HG02943 (cell line): Measurements from ENCODE around the gene DHRS12.
"Not testable (repeated sequence)": the region's sequence is repeated elsewhere in the genome, so short reads cannot be mapped to it uniquely, and the experiment has no call there.

Experiments used
- ATAC-seq: cut with Tn5 transposase; IDR thresholded peaks from one replicate; pipeline ENCODE4 v1.9.1; 2021; ENCODE audit warnings: mild to moderate bottlenecking, low read depth, moderate library complexity; ENCODE audit not compliant: unreplicated experiment

Gene DHRS12

DNA sequence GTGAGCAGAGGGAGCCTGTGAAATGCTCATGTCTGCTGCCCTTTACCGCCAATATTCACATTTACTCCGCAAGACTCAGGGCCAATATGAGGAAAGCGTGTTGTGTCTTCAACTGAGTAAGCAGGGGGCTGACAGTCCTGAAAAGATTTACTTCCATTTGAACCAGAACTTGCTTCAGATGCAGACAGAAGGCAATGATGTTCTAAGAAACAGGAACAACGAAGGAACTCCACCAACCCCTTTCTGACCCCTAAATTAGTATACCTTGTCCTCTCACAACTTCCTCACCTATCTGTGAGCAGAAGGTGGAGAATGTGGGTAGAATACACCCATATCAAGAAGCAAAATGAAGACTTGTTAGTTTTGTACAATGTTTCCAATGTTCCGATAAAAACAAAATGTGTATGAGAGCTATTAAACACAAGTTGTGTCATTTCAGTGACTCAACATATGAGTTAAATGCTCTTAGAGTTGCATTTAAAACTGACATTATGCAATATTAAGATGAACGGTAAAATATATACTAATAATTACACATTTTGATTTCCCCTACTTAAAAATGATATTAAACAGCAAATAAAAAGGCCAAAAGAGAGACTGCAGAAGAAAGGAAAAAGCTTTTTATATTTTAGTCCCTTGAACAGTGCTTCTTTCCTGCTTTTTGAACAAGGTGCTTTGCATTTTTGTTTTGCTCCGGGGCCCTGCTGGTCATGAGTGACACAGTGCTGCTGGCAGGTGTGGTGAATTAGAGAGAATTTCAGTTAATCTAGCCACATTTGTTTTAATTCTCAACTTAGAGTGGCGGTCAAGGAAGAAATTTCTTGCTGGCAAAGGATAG, 25.0 kb upstream of the DHRS12 start:
- ATAC-seq: no peak

DNA sequence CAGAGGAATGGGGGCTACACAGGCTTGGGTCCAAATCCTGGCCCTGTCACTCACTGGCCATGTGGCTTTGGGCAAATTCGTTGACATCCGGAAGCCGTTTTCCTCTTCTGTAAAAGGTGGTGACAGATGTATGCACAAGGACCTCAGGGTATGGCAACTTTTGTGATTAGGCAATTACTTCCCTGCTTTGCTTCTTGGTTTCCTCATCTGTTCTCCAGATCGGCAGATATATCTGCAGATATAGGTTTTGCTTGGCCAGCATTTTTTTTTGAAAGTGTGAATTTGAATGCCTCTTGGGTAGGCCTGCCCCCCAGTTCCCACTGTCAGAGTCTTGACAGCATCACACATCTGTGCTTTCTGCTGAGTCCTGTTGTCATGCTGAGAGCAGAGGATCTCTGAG, 23.3 kb upstream of the DHRS12 start:
- no peak for ATAC-seq

DNA sequence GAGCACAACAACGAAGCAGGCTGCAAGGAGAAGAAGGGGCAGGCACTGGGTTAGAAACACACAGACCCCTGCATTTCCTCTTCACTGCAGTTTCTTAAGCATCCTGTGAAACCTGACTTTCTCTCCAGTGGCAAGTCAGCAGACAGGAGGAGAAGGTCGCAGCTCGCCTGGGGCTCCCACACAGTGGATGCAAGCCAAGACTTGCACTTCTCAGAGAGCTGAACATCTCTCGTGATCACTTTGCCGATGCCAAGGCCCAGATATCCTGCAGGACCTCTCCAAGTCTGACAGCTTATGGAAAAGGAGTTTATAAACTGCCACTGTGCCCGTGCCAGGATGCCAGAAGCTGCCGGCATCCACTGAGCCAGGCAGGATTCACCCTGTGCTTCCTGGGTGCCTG, 22.6 kb upstream of the DHRS12 start:
- ATAC-seq: no peak

DNA sequence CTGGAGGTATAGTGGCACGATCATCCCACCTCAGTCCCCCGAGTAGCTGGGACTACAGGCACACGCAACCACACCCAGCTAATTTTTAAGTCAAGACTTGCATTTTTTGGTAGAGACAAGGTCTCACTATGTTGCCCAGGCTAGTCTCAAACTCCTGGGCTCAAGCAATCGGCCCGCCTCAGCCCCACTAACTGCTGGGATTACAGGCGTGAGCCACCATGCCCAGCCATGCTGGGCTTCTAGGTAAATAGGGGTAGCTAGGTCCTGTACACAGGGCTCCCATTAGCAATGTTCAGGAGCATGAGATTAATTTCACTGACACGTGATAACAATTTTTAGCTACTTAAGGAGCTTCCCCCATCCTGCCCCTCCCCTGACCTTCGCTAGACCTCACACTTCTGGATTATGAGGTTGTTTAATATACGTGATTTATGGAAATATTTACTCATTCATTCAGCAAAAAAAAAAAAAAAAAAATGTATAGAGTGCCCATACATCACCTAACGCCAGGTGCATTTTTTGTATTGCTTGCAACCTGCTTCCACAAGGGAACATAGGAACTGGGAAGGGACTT, 21.8 kb upstream of the DHRS12 start:
- no peak for ATAC-seq

DNA sequence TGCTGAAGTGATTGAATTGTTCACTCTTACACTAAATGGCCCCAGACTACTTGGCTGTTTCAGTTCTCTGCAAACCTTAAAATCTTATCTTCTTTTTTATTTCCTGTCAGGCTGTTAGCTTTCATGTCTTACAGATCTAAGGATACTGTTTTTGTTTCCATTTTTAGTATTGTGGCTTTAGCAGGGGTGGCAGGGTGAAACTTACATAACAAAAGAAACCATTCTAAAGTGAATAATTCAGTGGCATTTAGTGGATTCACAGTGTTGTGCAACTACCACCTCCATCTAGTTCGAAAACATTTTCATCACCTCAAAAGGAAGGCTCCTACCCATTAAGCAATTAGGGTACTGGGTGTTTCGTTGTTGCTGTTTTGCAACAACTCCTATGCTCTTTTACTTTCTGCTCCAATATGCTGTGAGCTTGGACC, 21.2 kb upstream of the DHRS12 start:
- no peak for ATAC-seq

DNA sequence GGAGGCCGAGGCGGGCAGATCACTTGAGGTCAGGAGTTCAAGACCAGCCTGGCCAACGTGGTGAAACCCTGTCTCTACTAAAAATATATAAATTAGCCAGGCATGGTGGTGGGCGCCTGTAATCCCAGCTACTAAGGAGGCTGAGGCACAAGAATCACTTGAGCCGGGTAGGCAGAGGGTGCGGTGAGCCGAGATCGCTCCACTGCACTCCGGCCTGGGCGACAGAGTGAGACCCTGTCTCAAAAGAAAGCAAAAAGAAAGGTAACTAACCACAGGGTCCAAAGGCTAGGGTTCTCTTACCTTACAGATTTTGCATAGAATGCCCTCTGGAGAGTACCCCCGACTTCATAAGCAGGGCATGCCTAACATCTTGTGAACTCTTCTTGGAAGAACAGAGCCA, 20.7 kb upstream of the DHRS12 start:
- ATAC-seq: not testable (repeated sequence)

DNA sequence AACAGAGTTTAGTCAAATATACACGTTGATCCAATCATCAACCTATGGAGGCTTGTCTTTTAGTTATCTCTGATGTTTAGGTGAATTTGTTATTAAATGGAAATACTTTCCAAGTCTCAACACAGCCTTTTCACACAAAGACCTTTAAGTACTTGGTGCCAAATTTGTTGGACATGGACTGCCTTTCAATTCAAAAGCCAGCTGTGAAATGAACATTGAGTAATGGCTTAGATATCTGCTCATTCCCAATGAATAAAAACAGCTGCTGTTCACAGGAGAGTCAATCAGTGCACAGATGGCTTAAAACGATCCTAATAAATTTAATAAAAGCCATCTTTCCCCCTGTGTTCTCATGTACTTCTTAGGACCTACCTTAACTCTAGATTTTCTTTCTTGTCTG, 19.9 kb upstream of the DHRS12 start:
- no peak for ATAC-seq

DNA sequence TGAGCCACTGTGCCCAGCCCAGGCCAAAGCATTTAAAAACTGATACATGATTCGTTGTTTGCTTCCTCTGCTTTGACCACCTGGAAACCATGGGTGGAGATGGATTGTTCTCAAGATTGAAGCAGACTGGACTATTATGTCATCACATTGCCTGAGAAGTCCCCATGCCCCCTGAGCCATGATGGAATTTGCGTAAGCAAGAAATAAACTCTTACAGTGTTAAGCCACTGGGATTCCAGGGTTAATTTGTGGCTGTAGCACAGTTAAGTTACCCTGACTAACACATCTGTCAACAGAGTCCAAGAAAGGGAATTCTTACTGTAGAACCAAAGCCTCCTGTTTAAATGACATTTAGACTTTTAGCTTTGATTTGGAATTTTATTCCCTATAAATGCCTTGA, 19.4 kb upstream of the DHRS12 start:
- ATAC-seq: no peak

DNA sequence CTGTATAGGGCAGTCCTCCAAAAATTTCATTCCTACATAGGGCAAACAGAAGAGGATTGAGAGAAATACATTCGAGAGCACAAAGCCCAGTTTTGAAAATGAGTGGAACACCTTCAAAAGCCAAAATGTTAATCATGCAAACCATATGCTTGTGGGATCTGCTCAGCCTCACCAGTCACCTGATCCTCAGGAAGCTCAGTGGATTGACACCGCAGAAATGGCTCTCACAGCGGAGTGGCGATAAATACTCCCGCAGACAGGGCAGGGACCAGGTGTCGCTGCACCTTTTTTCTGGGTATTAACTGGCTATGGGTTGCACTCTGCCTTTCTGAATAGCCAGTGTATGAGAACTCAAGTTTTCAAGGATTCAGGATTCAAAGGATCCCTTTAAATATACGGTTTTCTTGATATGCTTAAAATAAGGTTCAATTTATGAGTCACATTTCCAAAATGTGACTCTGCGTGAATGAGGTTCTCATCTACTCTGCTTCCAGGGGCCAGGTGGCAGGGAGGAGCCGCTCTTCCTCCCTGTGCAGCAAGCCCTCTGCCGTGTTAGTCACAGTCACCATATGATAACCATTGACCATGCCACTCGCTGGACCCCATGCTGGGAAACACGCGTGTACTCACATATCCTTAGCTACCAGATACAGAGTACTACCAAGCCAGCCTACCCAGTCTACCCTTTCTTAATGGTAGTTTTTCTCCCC, 18.3 kb upstream of the DHRS12 start:
- no peak for ATAC-seq

DNA sequence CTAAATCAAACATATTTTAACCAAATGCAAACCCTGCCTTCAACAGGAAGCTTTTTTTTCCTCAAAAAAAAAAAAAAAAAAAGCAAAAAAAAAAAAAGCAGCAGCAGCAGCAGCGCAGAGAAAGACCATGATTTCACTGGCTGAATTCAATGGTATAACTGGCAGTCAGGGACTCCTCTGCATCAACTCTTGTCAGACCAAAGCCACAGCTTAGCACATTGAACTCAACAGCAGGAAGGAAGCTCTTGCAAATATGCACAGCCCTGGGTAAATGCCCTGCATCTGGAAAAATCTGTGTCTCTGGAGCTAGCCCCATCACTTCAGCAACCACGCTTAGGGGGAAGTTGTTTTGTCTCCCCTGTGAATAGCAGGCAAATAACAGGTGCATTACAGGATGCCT, 17.6 kb upstream of the DHRS12 start:
- no peak for ATAC-seq

DNA sequence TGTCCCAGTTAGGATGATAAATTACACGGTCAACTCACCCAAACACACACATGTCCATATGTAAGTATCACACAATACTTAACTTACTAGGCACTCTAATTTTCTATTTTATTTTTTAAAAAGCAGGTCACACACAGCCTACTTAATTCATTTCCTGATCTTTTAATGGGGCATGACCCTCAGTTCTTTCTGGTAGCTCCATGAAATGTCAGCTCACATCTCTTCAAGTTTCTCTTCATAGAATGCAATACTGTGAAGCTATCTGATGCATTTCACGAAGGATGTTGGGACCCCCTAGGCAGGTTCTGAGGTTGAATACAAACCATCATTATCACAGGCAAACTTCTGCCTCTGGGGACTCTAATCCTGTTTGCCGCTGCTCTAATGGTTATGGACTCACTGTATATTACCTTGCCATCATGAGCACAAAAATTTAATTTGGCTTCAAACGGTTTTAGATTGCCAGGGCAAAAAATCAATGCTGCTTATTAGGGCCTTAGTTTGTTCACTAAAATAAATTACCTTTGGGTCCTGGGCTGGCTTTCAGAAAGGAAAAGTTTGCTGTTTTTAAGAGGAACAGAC, 16.1 kb upstream of the DHRS12 start:
- no peak for ATAC-seq

DNA sequence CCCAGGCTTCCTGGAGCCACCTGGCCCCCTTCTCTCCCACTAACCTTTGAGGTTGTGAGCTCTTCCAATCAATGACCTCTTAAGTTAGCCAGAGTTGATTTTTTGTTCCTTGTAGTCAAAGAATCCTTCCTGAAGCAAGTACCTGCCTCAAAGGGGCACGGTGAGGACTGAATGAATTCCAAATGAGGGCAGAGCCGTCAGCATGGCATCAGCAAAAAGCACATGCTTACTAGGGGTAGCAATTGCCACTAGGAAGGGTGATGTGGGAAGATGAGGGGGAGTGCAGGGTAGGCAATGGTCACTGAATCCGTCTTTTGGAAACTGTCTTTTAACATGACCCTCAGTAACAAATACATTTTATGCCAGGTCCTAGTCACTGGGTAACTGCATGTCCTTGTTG, 15.6 kb upstream of the DHRS12 start:
- no peak for ATAC-seq

DNA sequence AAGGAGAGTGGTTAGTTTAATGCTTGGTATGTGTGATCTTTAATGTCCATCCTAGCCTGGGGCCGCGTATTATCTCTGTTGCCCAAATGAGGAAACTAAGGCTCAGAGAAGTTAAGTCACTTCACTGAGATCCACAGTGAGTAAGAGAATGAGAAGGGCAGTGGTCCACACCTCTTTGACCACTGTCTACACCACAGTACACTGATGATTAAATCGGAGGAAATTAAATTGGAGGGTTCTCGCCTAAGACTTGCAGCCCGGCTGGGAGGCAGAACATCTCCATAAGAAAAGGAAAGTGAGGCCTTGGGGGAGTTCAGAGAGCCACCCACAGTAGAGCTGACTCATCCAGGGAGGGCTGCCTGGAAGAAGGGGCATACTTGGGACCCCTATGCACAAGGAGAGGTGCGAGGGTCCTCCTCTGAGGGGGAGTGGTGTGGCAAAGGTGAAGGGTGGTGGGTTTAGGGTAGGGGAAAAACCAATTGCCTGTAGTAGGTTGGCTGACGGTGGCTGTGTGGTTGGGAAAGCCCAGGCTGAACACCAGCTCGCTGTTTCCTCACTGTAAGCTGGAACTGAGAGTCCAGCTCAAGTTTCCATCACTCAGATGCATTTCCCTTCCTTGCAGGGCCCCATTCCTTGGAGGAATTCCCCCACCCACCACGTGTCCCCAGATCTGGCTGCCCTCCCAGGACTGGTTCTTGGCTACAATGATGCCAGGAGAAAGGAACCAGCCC, 15.0 kb upstream of the DHRS12 start:
- no peak for ATAC-seq

DNA sequence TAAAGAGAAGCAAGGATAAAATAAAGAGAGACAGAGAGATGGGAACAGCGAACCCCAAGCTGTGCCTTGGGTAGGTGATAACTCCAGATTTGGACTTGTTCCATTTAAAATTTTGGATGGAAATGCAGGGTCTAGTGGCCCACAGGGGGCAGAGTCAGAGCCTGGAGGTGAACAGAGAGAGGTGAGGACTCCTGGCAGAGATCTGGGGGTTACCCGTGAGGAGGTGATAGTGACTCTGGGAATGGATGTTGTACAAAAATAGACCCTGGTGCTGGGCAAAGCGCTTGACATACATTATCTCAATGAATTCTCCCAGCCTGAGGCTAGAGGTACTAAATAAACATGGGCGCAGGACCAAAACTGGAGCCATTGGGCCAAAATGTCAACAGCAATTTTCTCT, 14.3 kb upstream of the DHRS12 start:
- ATAC-seq: no peak

DNA sequence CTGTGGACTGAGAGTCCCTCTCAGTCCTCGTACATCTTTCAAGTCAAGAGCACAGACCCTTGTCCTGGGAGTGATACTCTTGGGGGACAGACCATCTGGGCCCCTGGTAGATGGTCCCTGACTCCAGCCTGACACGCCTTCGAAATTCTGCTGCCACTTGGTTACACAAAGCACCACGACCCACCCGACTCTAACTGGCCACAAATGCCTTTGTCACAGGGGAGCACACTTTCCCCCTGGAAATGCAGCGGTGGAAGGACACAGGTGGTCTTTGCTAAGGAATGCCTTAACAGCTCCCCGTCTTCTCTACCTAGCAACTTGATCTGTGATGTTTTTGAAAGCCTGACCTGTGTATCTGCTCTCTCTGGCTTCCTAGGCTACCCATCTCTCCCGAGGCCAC, 13.8 kb upstream of the DHRS12 start:
- ATAC-seq: no peak

DNA sequence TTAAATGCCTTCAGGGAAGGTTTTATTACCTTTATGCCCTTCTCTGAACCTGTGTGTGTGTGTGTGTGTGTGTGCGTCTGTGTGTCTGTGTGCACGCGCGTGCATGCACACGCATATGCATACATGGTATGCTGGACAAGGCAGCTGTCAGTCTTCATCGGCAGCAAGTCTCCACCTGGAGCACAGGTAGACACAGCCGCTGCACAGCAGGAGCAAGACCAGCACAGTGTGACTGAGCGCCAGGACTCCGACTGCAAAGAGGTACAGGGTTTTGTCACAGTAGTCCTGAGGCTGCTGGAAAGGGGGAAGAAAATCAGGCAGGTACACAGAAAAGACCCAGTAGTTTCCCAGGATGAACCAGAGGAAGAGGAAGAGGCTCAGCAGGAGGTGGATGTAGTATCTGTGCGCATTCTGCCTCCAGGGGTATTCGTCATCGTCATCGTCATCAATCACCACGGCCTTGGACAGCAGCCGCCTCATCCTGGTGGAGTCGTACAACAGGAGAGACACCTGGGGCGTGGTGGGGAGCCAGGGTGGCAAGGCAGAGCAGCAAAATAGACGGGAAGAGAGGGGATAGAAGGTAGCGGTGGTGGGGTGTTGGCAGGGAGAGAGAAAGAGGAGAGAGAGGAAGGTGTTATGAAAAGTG, 12.8 kb upstream of the DHRS12 start:
- ATAC-seq: no peak

DNA sequence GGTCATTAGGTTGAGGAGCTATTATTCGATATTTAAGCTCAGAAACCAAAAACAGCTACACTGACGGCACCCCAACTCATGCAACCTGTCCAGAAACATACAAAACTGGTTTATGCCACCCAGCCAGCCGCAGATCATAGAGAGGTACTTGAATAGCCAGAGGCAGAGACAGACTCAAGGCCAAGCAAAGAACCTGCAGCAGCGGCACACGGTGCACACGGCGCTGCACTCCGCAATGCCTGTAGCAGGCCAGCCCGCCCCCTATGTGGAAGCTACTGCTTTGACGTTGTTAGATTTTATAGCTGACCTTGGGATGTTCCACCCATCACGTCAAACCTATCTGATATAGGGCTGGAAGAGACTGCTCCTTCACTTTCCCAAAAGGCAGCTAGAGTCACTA, 11.9 kb upstream of the DHRS12 start:
- ATAC-seq: no peak

DNA sequence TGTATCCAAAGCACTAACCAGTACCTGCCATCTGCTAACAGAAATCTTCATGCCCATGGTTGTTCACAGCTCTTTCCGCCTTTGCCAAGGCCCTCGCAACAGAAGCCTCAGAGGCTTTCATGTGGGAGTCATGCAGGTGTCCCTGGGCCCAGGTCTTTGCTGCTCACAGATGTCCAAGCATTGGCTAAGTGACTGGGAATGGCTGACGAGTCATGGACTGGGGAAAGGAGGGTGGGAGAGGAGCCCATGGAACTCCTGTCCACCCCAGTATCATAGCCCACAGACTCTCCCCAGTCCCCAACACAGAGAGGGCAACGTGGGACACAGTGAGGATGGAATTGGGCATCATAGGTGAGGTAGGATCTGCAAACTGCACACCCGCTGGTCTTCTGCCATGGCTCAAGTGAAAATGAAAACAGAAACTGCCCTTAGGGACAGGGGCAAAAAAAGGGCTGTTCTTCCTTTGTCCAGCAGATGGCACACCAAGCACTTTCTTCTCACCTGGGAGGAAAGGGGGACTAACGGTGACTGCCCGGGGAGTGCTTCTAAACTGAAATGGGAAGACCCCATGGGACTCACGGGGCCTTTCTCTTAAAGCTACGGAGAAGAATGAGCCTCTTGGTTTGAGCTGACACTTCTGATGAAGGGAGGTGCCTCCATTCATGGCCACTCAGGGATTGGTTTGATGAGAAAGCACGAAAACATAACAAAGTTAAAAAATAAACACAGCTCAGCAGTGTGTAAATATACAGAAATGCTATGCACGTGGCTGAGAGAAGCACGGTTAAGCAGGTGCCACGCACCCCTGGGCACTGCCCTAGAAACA, 11.1 kb upstream of the DHRS12 start:
- ATAC-seq: peak; percentile 64

DNA sequence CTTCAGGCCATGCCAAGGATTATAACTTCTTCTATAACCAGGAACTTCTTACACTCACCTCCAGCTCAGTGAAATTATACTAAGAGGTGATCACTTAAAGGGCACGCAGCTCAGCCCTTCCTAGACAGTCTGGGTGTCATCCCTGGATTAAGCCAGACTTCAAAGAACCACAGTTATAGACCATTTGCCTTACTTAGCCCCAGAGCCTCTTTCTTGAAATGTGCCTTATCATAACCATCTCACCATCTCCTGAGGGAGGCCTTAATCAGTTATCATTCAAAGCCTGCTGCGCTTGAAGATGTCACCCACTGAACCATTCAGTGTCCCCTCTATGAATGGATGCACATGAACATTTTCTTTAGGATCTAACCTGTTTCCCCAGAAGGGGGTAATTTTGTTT, 10.1 kb upstream of the DHRS12 start:
- ATAC-seq: no peak
